ENCODE measurements around the gene GRIA3. TPM values are rescaled to one million over a fixed set of nuclear protein-coding genes. Genes with fewer than 3 reads are reported as not detected.

The GRIA3 gene
- total RNA-seq, 2 experiments from 2014 or later, result not detected

DNA sequence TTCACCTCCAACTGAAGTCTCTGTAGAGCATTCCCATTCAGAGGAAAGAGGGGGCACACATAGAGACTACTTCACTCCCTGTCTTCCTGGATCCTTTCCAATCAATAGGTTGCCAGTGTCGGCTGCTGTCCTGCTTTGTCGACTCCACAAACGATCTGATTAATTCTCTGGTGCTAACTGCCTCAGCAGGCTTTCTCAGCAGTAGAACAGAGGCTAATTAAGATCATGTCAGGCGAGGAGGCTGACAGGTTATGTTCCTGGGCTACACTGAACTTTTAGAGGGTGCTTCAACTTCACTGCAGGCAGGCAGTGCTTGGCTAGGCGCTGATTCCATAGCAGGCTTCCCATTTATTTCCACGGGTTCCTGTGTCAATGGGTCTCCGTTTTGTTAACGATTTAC, 79.2 kb downstream of the GRIA3 start:
- no TSS peak for BruUV-seq (replicated peaks)
- Histone ChIP-seq H2AFZ (ENCODE audit: low read length) (no peak overlapping the region), H3K4me2 (ENCODE audit: low read length) (no peak overlapping the region), H3K36me3 (ENCODE audit: insufficient read depth, low read length) (no peaks in the 10 kb centered on the region), H3K4me1 (ENCODE audit: insufficient read depth, low read length, poor library complexity, severe bottlenecking) (no peaks in the 10 kb centered on the region), H3K27ac (ENCODE audit: low read depth, low read length, poor library complexity, severe bottlenecking) (no peak overlapping the region), H3K79me2 (ENCODE audit: insufficient read depth, low read depth, low read length) (no peaks in the 10 kb centered on the region), H3K9me2 (ENCODE audit: insufficient read depth, low read length) (no peaks in the 10 kb centered on the region), H4K20me1 (ENCODE audit: insufficient read depth, low read length) (no peaks in the 10 kb centered on the region), H3K9me3 (ENCODE audit: low read length) (no peaks in the 10 kb centered on the region), H3K4me3 (ENCODE audit: low read depth, low read length, poor library complexity, severe bottlenecking) (no peak overlapping the region)
- ChIA-PET POLR2A (interaction anchor here (1.1 kb wide), 1 partner anchor 55 kb away, joined by 3 read pairs; no protein-coding TSS in a partner anchor), CTCF (ENCODE audit: unreplicated experiment) (no interaction called here)
- intact Hi-C loops (cut with micrococcal nuclease; ENCODE audit: unreplicated experiment), result no loop called here
- TF ChIP-seq CTCF (conservative IDR thresholded peaks at IDR 0.05; ENCODE audit: low read length) (no peak), EZH2phosphoT487 (IDR thresholded peaks at IDR 0.05; ENCODE audit: borderline replicate concordance, low read depth, low read length) (no peak)
- no peak for DNase-seq (ENCODE audit: low spot score)

- no peak for DNase-seq (ENCODE audit: low spot score)
- H3K79me2 ChIP-seq (ENCODE audit: insufficient read depth, low read depth, low read length), result no peaks in the 10 kb centered on the region
- H4K20me1 ChIP-seq (ENCODE audit: insufficient read depth, low read length), result no peaks in the 10 kb centered on the region
- H3K4me1 ChIP-seq (ENCODE audit: insufficient read depth, low read length, poor library complexity, severe bottlenecking), result no peaks in the 10 kb centered on the region
- H3K4me3 ChIP-seq (ENCODE audit: low read depth, low read length, poor library complexity, severe bottlenecking), result no peak overlapping the region
- no peak overlapping the region for H3K4me2 ChIP-seq (ENCODE audit: low read length)
- intact Hi-C loops (cut with micrococcal nuclease; ENCODE audit: unreplicated experiment), result no loop called here
- H3K27ac ChIP-seq (ENCODE audit: low read depth, low read length, poor library complexity, severe bottlenecking), result no peak overlapping the region
- H3K9me3 ChIP-seq (ENCODE audit: low read length), result no peaks in the 10 kb centered on the region
- H2AFZ ChIP-seq (ENCODE audit: low read length), result no peak overlapping the region
- POLR2A ChIA-PET, result no interaction called here
- no peak for TF ChIP-seq CTCF (conservative IDR thresholded peaks at IDR 0.05; ENCODE audit: low read length)
- TF ChIP-seq EZH2phosphoT487 (IDR thresholded peaks at IDR 0.05; ENCODE audit: borderline replicate concordance, low read depth, low read length), result no peak
- no peaks in the 10 kb centered on the region for H3K9me2 ChIP-seq (ENCODE audit: insufficient read depth, low read length)
- no TSS peak for BruUV-seq (replicated peaks)
- H3K36me3 ChIP-seq (ENCODE audit: insufficient read depth, low read length), result no peaks in the 10 kb centered on the region
- CTCF ChIA-PET (ENCODE audit: unreplicated experiment), result no interaction called here
Observed at GRCh38 chrX:123263747-123264146, 79.7 kb downstream of the GRIA3 start.

DNA sequence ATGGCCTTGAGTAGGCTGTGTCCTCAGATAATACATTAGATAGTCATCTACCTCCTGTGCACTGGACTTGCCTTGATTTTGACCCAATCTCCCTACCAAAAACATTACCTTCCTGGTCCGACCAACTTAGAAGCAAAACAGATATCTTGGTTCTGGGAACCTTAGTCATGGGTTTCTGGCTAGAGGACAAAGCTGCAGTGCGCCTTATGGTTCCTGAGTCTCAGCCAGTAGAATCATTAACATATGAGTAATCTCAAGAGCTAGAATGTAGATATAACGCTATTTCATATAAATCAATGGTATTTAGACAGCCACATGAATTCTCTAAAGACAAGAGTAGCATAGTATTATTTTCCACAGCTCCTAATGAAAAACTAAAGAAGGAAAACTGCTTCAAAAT, 83.1 kb downstream of the GRIA3 start:
- no TSS peak for BruUV-seq (replicated peaks)
- Histone ChIP-seq H3K79me2 (ENCODE audit: insufficient read depth, low read depth, low read length) (no peaks in the 10 kb centered on the region), H3K36me3 (ENCODE audit: insufficient read depth, low read length) (no peaks in the 10 kb centered on the region), H3K4me3 (ENCODE audit: low read depth, low read length, poor library complexity, severe bottlenecking) (no peak overlapping the region), H4K20me1 (ENCODE audit: insufficient read depth, low read length) (no peaks in the 10 kb centered on the region), H3K27ac (ENCODE audit: low read depth, low read length, poor library complexity, severe bottlenecking) (no peak overlapping the region), H3K4me2 (ENCODE audit: low read length) (no peak overlapping the region), H3K9me2 (ENCODE audit: insufficient read depth, low read length) (no peaks in the 10 kb centered on the region), H2AFZ (ENCODE audit: low read length) (no peak overlapping the region), H3K4me1 (ENCODE audit: insufficient read depth, low read length, poor library complexity, severe bottlenecking) (no peaks in the 10 kb centered on the region), H3K9me3 (ENCODE audit: low read length) (no peaks in the 10 kb centered on the region)
- POLR2A ChIA-PET, result no interaction called here
- CTCF ChIA-PET (ENCODE audit: unreplicated experiment), result no interaction called here
- TF ChIP-seq EZH2phosphoT487 (IDR thresholded peaks at IDR 0.05; ENCODE audit: borderline replicate concordance, low read depth, low read length) (no peak), CTCF (conservative IDR thresholded peaks at IDR 0.05; ENCODE audit: low read length) (no peak)
- DNase-seq (ENCODE audit: low spot score), result no peak
- intact Hi-C loops (cut with micrococcal nuclease; ENCODE audit: unreplicated experiment), result no loop called here

Data from OCI-LY7 (cell line).